Liver (tissue), 9 donors: ENCODE results near the gene PCNP. TPM values are rescaled to one million over a fixed set of nuclear protein-coding genes. Genes with fewer than 3 reads are reported as not detected.

Experiments used
- DNase-seq: peaks from one replicate; pipeline ENCODE4 v3.0.0-alpha.2; 2017; ENCODE audit warnings: low spot score
- H3K27ac ChIP-seq, 2 donors: one replicate each; pipeline ENCODE4 v1.7.0; 2013; ENCODE audit warnings: inconsistent platforms in 2 of 2, low read length in 2 of 2, control low read depth in 1 of 2, low read depth in 1 of 2, mild to moderate bottlenecking in 1 of 2
- H3K27me3 ChIP-seq, 4 donors: one replicate each; pipeline versions ENCODE4 v1.6.1 to v1.7.0; 2013; ENCODE audit warnings: low read length in 3 of 4, inconsistent platforms in 1 of 4, mild to moderate bottlenecking in 1 of 4, moderate library complexity in 1 of 4; ENCODE audit not compliant: control insufficient read depth in 4 of 4, insufficient read depth in 4 of 4
- H3K36me3 ChIP-seq, 4 donors: one replicate each; pipeline versions ENCODE4 v1.6.1 to v1.7.0; 2013; ENCODE audit warnings: low read length in 3 of 4, mild to moderate bottlenecking in 3 of 4, low read depth in 1 of 4, moderate library complexity in 1 of 4; ENCODE audit not compliant: control insufficient read depth in 4 of 4, insufficient read depth in 3 of 4
- H3K4me1 ChIP-seq, 4 donors: one replicate each; pipeline versions ENCODE4 v1.6.1 to v1.7.0; 2013; ENCODE audit warnings: low read length in 3 of 4, mild to moderate bottlenecking in 3 of 4, moderate library complexity in 1 of 4; ENCODE audit not compliant: control insufficient read depth in 4 of 4, insufficient read depth in 4 of 4
- H3K4me3 ChIP-seq, 3 donors: one replicate each; pipeline versions ENCODE4 v1.6.1 to v1.7.0; 2013; ENCODE audit warnings: low read length in 3 of 3, control low read depth in 1 of 3, low read depth in 1 of 3, mild to moderate bottlenecking in 1 of 3
- H3K9ac ChIP-seq, 2 donors: one replicate each; pipeline ENCODE4 v1.7.0; 2013; ENCODE audit warnings: low read length in 2 of 2, mild to moderate bottlenecking in 2 of 2, moderate library complexity in 2 of 2, control low read depth in 1 of 2, low read depth in 1 of 2
- H3K9me3 ChIP-seq, 4 donors: one replicate each; pipeline versions ENCODE4 v1.6.1 to v1.7.0; 2013; ENCODE audit warnings: low read length in 3 of 4; ENCODE audit not compliant: control insufficient read depth in 4 of 4
- EGR1 ChIP-seq, 2 donors: IDR thresholded peaks; 2 replicates each; pipeline ENCODE4 v1.6.1; 2016 to 2018; ENCODE audit warnings: antibody characterized with exemption in 2 of 2, low read depth in 2 of 2
- FOXA1 ChIP-seq: IDR thresholded peaks from 2 replicates; pipeline ENCODE4 v1.6.1; 2016; ENCODE audit warnings: antibody characterized with exemption
- FOXA2 ChIP-seq: IDR thresholded peaks from 2 replicates; pipeline ENCODE4 v1.6.1; 2016; ENCODE audit warnings: antibody characterized with exemption
- GABPA ChIP-seq, 2 donors: IDR thresholded peaks in 1 of 2; conservative IDR thresholded peaks in 1 of 2; 2 replicates each; pipeline ENCODE4 v1.6.1; 2016; ENCODE audit warnings: antibody characterized with exemption in 2 of 2, mild to moderate bottlenecking in 1 of 2, moderate library complexity in 1 of 2
- HNF4A ChIP-seq, 2 donors: conservative IDR thresholded peaks; 2 replicates each; pipeline ENCODE4 v1.6.1; 2016; ENCODE audit warnings: antibody characterized with exemption in 2 of 2, mild to moderate bottlenecking in 2 of 2
- HNF4G ChIP-seq: IDR thresholded peaks from 2 replicates; pipeline ENCODE4 v1.6.1; 2016; ENCODE audit warnings: antibody characterized with exemption
- JUND ChIP-seq, 2 donors: IDR thresholded peaks; 2 replicates each; pipeline ENCODE4 v1.6.1; 2016; ENCODE audit warnings: antibody characterized with exemption in 2 of 2
- NR2F2 ChIP-seq: IDR thresholded peaks from 2 replicates; pipeline ENCODE4 v1.6.1; 2016; ENCODE audit warnings: antibody characterized with exemption
- RAD21 ChIP-seq, 2 donors: IDR thresholded peaks; 2 replicates each; pipeline ENCODE4 v1.6.1; 2016; ENCODE audit warnings: antibody characterized with exemption in 2 of 2, mild to moderate bottlenecking in 2 of 2
- TAF1 ChIP-seq: conservative IDR thresholded peaks from 2 replicates; pipeline ENCODE4 v1.6.1; 2016; ENCODE audit warnings: antibody characterized with exemption, mild to moderate bottlenecking
- YY1 ChIP-seq: IDR thresholded peaks from 2 replicates; pipeline ENCODE4 v1.6.1; 2016; ENCODE audit warnings: antibody characterized with exemption, mild to moderate bottlenecking
- WGBS: extraction: QIAGEN DNeasy Blood & Tissue Kit; methylation state at CpG from one replicate; pipeline ENCODE4 v1.1.7; 2013; 5-methylcytosine and 5-hydroxymethylcytosine counted together
- polyA plus RNA-seq, 2 donors: library from polyadenylated mRNA; stranded (reverse) in 1 of 2; unstranded in 1 of 2; fragments of 200-250 nt in 1 of 2; fragments of >200 nt in 1 of 2; fragmentation: Nextera tagmentation in 1 of 2; extraction: Ambion mirVana in 1 of 2; gene quantifications; one replicate each; pipeline versions ENCODE4 v1.2.1 to v1.2.3, GENCODE V29; 2013 to 2015
- total RNA-seq, 2 donors: library from RNA; depleted of rRNA; stranded (reverse); fragments of >200 nt; gene quantifications; one replicate each; pipeline ENCODE4 v1.2.3, GENCODE V29; 2014
- TF ChIP-seq, protein P1 (sequence below): IDR thresholded peaks from 2 replicates; pipeline ENCODE4 v1.6.1; 2016; ENCODE audit warnings: antibody characterized with exemption
- TF ChIP-seq, protein P2 (sequence below): IDR thresholded peaks from 2 replicates; pipeline ENCODE4 v1.6.1; 2016; ENCODE audit warnings: antibody characterized with exemption
- TF ChIP-seq, protein P3 (sequence below): IDR thresholded peaks from 2 replicates; pipeline ENCODE4 v1.6.1; 2016; ENCODE audit warnings: antibody characterized with exemption, mild to moderate bottlenecking
- TF ChIP-seq, protein P4 (sequence below): fragments of 150-350 bp; IDR thresholded peaks from 2 replicates; pipeline ENCODE4 v1.5.1; 2017; ENCODE audit warnings: improper control_type of control experiment, low read depth, low read length; ENCODE audit not compliant: missing input control
- donor health status: healthy.
- donor health status: healthy.
- donor health status: healthy.
- donor health status: healthy.
- donor health status: healthy.

The PCNP gene
- total and polyA plus RNA-seq, 4 donors = 28.2 to 59.3 (median 34.5) TPM

DNA sequence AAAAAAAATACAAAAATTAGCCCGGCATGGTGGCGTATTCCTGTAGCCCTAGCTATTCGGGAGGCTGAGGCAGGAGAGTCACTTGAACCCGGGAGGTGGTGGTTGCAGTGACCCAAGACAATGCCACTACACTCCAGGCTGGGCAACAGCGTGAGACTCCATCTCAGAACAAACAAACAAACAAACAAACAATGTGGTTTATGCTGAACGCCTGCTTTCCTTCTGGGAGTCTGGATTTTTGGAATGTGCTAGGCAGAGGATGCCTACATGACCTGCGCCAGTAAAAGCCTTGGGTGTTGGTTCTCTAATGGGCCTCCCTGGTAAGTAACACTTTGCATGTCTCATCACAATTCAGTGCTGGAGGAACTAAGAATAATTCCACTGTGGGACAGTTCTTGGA, 43.5 kb downstream of the PCNP start:
- WGBS = 90% methylated on average over 7 of the region's 7 CpGs
- TF ChIP-seq RAD21 (IDR thresholded peaks at IDR 0.05) (no peak), FOXA2 (no peak), TAF1 (no peak), HNF4A (conservative IDR thresholded peaks at IDR 0.05) (no peak), EGR1 (IDR thresholded peaks at IDR 0.05; ENCODE audit: low read depth in 2 of 2) (no peak), NR2F2 (no peak), YY1 (no peak), JUND (IDR thresholded peaks at IDR 0.05) (no peak), FOXA1 (no peak), GABPA (IDR thresholded peaks at IDR 0.05 in 1 of 2, conservative IDR thresholded peaks at IDR 0.05 in 1 of 2) (no peak), HNF4G (no peak)
- TF ChIP-seq, protein P1, sequence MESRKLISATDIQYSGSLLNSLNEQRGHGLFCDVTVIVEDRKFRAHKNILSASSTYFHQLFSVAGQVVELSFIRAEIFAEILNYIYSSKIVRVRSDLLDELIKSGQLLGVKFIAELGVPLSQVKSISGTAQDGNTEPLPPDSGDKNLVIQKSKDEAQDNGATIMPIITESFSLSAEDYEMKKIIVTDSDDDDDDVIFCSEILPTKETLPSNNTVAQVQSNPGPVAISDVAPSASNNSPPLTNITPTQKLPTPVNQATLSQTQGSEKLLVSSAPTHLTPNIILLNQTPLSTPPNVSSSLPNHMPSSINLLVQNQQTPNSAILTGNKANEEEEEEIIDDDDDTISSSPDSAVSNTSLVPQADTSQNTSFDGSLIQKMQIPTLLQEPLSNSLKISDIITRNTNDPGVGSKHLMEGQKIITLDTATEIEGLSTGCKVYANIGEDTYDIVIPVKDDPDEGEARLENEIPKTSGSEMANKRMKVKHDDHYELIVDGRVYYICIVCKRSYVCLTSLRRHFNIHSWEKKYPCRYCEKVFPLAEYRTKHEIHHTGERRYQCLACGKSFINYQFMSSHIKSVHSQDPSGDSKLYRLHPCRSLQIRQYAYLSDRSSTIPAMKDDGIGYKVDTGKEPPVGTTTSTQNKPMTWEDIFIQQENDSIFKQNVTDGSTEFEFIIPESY = no peak
- TF ChIP-seq, protein P2, sequence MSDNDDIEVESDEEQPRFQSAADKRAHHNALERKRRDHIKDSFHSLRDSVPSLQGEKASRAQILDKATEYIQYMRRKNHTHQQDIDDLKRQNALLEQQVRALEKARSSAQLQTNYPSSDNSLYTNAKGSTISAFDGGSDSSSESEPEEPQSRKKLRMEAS = no peak
- TF ChIP-seq, protein P3, sequence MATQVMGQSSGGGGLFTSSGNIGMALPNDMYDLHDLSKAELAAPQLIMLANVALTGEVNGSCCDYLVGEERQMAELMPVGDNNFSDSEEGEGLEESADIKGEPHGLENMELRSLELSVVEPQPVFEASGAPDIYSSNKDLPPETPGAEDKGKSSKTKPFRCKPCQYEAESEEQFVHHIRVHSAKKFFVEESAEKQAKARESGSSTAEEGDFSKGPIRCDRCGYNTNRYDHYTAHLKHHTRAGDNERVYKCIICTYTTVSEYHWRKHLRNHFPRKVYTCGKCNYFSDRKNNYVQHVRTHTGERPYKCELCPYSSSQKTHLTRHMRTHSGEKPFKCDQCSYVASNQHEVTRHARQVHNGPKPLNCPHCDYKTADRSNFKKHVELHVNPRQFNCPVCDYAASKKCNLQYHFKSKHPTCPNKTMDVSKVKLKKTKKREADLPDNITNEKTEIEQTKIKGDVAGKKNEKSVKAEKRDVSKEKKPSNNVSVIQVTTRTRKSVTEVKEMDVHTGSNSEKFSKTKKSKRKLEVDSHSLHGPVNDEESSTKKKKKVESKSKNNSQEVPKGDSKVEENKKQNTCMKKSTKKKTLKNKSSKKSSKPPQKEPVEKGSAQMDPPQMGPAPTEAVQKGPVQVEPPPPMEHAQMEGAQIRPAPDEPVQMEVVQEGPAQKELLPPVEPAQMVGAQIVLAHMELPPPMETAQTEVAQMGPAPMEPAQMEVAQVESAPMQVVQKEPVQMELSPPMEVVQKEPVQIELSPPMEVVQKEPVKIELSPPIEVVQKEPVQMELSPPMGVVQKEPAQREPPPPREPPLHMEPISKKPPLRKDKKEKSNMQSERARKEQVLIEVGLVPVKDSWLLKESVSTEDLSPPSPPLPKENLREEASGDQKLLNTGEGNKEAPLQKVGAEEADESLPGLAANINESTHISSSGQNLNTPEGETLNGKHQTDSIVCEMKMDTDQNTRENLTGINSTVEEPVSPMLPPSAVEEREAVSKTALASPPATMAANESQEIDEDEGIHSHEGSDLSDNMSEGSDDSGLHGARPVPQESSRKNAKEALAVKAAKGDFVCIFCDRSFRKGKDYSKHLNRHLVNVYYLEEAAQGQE = no peak
- TF ChIP-seq, protein P4, sequence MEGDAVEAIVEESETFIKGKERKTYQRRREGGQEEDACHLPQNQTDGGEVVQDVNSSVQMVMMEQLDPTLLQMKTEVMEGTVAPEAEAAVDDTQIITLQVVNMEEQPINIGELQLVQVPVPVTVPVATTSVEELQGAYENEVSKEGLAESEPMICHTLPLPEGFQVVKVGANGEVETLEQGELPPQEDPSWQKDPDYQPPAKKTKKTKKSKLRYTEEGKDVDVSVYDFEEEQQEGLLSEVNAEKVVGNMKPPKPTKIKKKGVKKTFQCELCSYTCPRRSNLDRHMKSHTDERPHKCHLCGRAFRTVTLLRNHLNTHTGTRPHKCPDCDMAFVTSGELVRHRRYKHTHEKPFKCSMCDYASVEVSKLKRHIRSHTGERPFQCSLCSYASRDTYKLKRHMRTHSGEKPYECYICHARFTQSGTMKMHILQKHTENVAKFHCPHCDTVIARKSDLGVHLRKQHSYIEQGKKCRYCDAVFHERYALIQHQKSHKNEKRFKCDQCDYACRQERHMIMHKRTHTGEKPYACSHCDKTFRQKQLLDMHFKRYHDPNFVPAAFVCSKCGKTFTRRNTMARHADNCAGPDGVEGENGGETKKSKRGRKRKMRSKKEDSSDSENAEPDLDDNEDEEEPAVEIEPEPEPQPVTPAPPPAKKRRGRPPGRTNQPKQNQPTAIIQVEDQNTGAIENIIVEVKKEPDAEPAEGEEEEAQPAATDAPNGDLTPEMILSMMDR = no peak
- no peak overlapping the region for H3K27ac ChIP-seq
- DNase-seq = no peak
- H3K4me1 ChIP-seq = no peaks in the 10 kb centered on the region
- no peaks in the 10 kb centered on the region for H3K27me3 ChIP-seq
- no peak overlapping the region for H3K9ac ChIP-seq
- no peak overlapping the region for H3K4me3 ChIP-seq
- H3K9me3 ChIP-seq = peaks cover 0 to 3% (median 0%) of the 10 kb centered on the region in 4 donors
- no peaks in the 10 kb centered on the region for H3K36me3 ChIP-seq

DNA sequence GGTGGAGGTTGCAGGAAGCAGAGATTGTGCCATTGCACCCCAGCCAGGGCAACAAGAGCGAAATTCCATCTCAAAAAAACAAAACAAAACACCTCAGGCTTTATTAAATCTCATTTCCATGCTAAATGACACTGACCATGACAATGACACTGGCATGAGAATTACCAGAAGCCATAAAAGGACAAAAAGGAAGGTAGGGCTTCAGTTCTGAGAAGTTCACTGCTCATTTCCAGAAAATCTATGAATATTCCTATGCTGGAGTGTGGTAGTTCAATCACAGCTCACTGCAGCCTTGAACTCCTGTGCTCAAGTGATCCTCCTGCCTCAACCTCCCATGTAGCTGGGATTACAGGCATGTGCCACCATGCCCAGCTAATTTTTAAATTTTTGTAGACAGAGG, 44.7 kb downstream of the PCNP start:
- H3K9me3 ChIP-seq = peaks cover 0 to 3% (median 0%) of the 10 kb centered on the region in 4 donors
- no peaks in the 10 kb centered on the region for H3K27me3 ChIP-seq
- DNase-seq = no peak
- no peaks in the 10 kb centered on the region for H3K4me1 ChIP-seq
- TF ChIP-seq EGR1 (IDR thresholded peaks at IDR 0.05; ENCODE audit: low read depth in 2 of 2) = no peak
- TF ChIP-seq, protein P4 = no peak
- no peak overlapping the region for H3K9ac ChIP-seq
- H3K4me3 ChIP-seq = no peak overlapping the region
- WGBS = 78% methylated on average over 1 of the region's 1 CpG
- H3K27ac ChIP-seq = no peak overlapping the region
- no peaks in the 10 kb centered on the region for H3K36me3 ChIP-seq
